ENCODE data around the gene TUBE1.

GRCh38 chr6:112026933-112027332 lies 60.3 kb downstream of the TUBE1 start:
- TF ChIP-seq SMC3 (IDR thresholded peaks at IDR 0.05) (no peak), CEBPB (IDR thresholded peaks at IDR 0.05) (no peak)
